H1 (cell line): ENCODE measurements around the gene IFNA1.
A peak's percentile ranks its signal among the peaks of the same experiment; 100 is the strongest.

Experiments
- ATF3 ChIP-seq: IDR thresholded peaks from 2 replicates; pipeline ENCODE4 v1.6.1; 2011; ENCODE audit warnings: low read depth, mild to moderate bottlenecking, low read length; ENCODE audit not compliant: insufficient read depth
- CBX5 ChIP-seq: fragments of 300-800, 300-1000 bp; sonication (generic); IDR thresholded peaks from 2 replicates; pipeline ENCODE4 v1.7.1; 2016; ENCODE audit warnings: antibody characterized with exemption, low read length, low read depth
- CBX8 ChIP-seq: fragments of 300-800, 300-1000 bp; sonication (generic); IDR thresholded peaks from 2 replicates; pipeline ENCODE4 v1.7.1; 2016; ENCODE audit warnings: low read depth, low read length, borderline replicate concordance
- CTCF ChIP-seq, 3 experiments: IDR thresholded peaks; 1 replicate in 2 of 3; 2 replicates in 1 of 3; pipeline versions ENCODE4 v1.5.1 to v1.6.1; 2011; ENCODE audit warnings: low read length in 3 of 3, mild to moderate bottlenecking in 3 of 3, inconsistent platforms in 2 of 3, low read depth in 1 of 3, moderate library complexity in 1 of 3; ENCODE audit not compliant: insufficient read depth in 1 of 3; ENCODE audit errors: control extremely low read depth in 1 of 3
- EP300 ChIP-seq, 2 experiments: IDR thresholded peaks; 1 replicate in 1 of 2; 2 replicates in 1 of 2; pipeline ENCODE4 v1.6.1; 2011 to 2012; ENCODE audit warnings: low read depth in 2 of 2, low read length in 2 of 2, mild to moderate bottlenecking in 2 of 2, borderline replicate concordance in 1 of 2, inconsistent platforms in 1 of 2, moderate library complexity in 1 of 2
- GTF2F1 ChIP-seq: IDR thresholded peaks from 2 replicates; pipeline ENCODE4 v1.6.1; 2012; ENCODE audit warnings: low read depth, low read length, improper control_type of control experiment, borderline replicate concordance
- MAFK ChIP-seq: IDR thresholded peaks from 2 replicates; pipeline ENCODE4 v1.6.1; 2012; ENCODE audit warnings: low read depth, mild to moderate bottlenecking, improper control_type of control experiment, low read length
- POLR2A ChIP-seq, 2 experiments: IDR thresholded peaks; 1 replicate in 1 of 2; 2 replicates in 1 of 2; pipeline ENCODE4 v1.6.1; 2011; ENCODE audit warnings: low read depth in 2 of 2, low read length in 2 of 2, mild to moderate bottlenecking in 2 of 2; ENCODE audit errors: control extremely low read depth in 1 of 2
- POLR2AphosphoS5 ChIP-seq: IDR thresholded peaks from 2 replicates; pipeline ENCODE4 v1.6.1; 2011; ENCODE audit warnings: low read depth, low read length
- RAD21 ChIP-seq, 2 experiments: IDR thresholded peaks in 1 of 2; conservative IDR thresholded peaks in 1 of 2; 2 replicates each; pipeline ENCODE4 v1.6.1; 2011; ENCODE audit warnings: low read depth in 2 of 2, low read length in 2 of 2, improper control_type of control experiment in 1 of 2, inconsistent platforms in 1 of 2, mild to moderate bottlenecking in 1 of 2, moderate library complexity in 1 of 2
- RBBP5 ChIP-seq: IDR thresholded peaks from 2 replicates; pipeline ENCODE4 v1.7.1; 2012; ENCODE audit warnings: low read depth, mild to moderate bottlenecking, inconsistent platforms, low read length, moderate library complexity, borderline replicate concordance
- TCF12 ChIP-seq: IDR thresholded peaks from 2 replicates; pipeline ENCODE4 v1.6.1; 2011; ENCODE audit warnings: low read depth, mild to moderate bottlenecking, low read length
- YY1 ChIP-seq: IDR thresholded peaks from 2 replicates; pipeline ENCODE4 v1.6.1; 2011; ENCODE audit warnings: low read depth, mild to moderate bottlenecking, low read length

DNA sequence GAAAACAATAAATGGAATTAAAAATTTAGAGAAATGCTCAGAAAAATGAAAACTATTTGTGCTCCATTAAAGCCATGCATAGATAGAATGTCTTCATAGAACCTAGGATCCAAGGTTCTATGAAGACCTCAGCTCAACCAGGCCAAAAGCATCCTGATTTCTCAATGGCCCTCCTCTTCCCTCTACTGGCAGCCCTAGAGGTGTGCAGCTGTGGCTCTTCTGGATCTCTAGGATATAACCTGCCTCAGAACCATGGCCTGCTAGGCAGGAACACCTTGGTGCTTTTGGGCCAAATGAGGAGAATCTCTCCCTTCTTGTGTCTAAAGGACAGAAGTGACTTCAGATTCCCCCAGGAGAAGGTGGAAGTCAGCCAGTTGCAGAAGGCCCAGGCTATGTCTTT lies 15.1 kb downstream of the IFNA1 start:
- TF ChIP-seq EP300 (IDR thresholded peaks at IDR 0.05; ENCODE audit: borderline replicate concordance in 1 of 2, low read depth in 2 of 2, low read length in 2 of 2) (no peak), POLR2A (IDR thresholded peaks at IDR 0.05; ENCODE audit: control extremely low read depth in 1 of 2, low read depth in 2 of 2, low read length in 2 of 2) (no peak), YY1 (no peak), GTF2F1 (no peak), CBX8 (no peak), TCF12 (no peak), CTCF (IDR thresholded peaks at IDR 0.05; ENCODE audit: control extremely low read depth in 1 of 3, insufficient read depth in 1 of 3, low read depth in 1 of 3, low read length in 3 of 3) (peak; percentile 69 to 88 (median 81)), RBBP5 (no peak), ATF3 (no peak), CBX5 (no peak), MAFK (no peak), POLR2AphosphoS5 (no peak), RAD21 (IDR thresholded peaks at IDR 0.05 in 1 of 2, conservative IDR thresholded peaks at IDR 0.05 in 1 of 2; ENCODE audit: low read depth in 2 of 2, low read length in 2 of 2) (peak; percentile 83 to 92)
